Measurements from ENCODE around the gene UBL4B.

The UBL4B gene

DNA sequence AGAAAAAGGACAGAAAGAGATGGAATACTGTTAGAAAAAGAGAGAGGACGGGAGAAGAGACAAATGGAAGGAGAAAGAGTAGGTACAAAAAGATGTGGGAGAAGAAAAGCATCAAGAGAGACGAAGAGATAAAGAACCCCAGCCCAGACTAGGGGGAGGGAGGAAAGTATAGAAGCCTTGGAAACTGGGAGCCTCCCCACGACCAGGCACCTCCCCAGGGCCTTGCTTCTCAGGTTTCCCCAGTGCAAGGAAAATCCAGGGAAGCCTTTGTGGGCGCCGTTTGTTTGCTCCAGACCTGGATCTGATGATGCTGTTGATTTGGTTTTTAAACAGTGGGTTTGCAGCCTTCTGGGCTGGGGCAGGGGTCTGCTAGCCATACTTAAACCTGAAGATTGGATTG, 26.6 kb upstream of the UBL4B start:
- TF ChIP-seq, protein P1, sequence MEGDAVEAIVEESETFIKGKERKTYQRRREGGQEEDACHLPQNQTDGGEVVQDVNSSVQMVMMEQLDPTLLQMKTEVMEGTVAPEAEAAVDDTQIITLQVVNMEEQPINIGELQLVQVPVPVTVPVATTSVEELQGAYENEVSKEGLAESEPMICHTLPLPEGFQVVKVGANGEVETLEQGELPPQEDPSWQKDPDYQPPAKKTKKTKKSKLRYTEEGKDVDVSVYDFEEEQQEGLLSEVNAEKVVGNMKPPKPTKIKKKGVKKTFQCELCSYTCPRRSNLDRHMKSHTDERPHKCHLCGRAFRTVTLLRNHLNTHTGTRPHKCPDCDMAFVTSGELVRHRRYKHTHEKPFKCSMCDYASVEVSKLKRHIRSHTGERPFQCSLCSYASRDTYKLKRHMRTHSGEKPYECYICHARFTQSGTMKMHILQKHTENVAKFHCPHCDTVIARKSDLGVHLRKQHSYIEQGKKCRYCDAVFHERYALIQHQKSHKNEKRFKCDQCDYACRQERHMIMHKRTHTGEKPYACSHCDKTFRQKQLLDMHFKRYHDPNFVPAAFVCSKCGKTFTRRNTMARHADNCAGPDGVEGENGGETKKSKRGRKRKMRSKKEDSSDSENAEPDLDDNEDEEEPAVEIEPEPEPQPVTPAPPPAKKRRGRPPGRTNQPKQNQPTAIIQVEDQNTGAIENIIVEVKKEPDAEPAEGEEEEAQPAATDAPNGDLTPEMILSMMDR (conservative IDR thresholded peaks at IDR 0.05; ENCODE audit: low read depth, low read length): no peak
- no peak for DNase-seq (ENCODE audit: low read depth)
- H3K4me3 ChIP-seq (ENCODE audit: low read length): no peak overlapping the region

DNA sequence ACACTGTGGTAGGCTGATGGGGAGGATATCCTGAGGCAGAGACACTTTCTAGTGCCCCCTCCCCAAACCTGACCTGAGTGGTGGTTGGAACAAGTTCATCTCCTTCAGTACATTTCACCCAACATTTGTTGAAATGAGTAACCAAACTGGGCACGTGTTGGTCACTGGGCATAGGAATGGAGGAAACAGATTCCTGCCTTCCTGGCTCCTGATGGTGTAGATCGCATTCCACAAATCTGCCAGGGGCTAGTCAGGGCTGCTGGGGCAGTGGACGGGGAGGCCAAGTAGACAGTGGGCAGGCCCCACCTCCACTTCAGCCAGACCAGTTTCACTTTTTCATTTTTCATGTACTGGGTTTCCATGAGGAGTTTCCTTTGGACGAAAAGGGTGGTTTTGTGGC, 25.3 kb upstream of the UBL4B start:
- no peak overlapping the region for H3K4me3 ChIP-seq (ENCODE audit: low read length)
- TF ChIP-seq, protein P1 (conservative IDR thresholded peaks at IDR 0.05; ENCODE audit: low read depth, low read length): no peak
- DNase-seq (ENCODE audit: low read depth): no peak

DNA sequence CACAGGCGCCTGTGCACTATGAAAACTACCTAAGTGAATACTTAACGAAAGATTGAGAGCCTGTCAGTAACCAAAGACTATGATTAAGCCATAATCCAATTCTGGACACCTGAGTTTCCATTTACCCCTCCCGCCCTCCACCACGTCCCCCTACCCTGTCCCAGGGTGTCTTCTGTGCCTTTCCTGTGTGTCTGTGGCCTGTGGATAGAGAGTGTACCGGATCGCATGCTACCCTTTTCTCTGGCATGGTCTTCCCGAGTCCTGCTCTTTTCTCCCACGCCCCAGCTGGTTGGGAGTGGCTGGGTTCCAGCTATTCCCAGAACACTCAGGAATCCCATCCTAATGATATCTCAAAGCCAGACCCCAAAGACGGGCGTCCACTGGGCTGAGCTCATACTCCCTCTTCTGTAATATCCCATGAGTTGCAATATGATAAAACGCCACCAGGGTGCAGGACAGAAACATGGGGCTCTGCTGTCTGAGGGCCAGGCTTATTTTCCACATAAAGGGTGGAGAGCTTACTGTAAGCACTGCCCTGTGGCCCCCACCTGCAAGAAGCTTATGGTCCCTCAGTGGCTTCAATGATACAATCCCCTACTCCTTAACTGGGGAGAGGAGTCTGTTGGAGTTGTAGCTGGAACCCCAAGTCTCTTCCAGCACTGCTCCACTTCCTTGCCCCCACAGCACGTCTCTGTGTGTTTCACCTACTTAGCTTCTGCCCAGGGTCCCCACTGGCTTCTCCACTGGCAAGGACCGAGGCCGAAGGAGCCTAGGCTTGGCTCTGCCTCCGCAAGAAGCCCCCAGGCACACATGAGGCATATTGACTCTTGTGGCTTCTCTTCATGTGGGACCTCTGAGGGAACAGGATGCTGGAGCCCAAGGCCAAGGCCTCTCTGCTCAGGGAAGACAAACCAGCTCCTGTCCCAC, 24.2 kb upstream of the UBL4B start:
- no peak overlapping the region for H3K4me3 ChIP-seq (ENCODE audit: low read length)
- DNase-seq (ENCODE audit: low read depth): no peak
- TF ChIP-seq, protein P1 (conservative IDR thresholded peaks at IDR 0.05; ENCODE audit: low read depth, low read length): peak; percentile 72

DNA sequence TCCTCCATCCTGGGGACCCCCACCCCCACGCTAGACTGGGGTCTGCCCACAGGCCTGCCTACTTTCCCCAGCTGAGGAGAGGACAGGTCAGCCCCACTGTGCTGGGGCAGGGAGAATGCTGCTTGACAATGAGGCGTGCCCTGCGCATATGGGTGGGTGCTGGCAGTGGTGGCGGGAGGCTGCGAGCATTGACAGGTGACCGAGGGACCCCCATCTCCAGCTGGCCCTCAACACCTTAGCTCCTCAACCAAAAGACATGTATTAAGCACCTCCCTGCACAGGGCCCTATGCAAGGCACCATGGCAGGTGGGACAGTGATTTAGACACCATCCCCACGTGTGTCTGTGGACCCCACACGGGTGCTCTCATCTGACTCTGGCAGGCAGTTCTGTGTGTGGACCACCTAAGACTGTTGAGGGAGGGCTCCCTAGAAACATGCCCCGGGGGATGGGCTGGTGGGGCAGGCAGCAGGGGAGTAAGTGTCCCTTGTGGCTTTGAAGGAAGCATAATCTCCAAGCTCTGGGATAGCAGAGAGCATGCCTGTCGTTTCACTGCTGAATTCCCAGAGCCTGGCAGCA, 23.4 kb upstream of the UBL4B start:
- TF ChIP-seq, protein P1 (conservative IDR thresholded peaks at IDR 0.05; ENCODE audit: low read depth, low read length): no peak
- no peak for DNase-seq (ENCODE audit: low read depth)
- no peak overlapping the region for H3K4me3 ChIP-seq (ENCODE audit: low read length)

DNA sequence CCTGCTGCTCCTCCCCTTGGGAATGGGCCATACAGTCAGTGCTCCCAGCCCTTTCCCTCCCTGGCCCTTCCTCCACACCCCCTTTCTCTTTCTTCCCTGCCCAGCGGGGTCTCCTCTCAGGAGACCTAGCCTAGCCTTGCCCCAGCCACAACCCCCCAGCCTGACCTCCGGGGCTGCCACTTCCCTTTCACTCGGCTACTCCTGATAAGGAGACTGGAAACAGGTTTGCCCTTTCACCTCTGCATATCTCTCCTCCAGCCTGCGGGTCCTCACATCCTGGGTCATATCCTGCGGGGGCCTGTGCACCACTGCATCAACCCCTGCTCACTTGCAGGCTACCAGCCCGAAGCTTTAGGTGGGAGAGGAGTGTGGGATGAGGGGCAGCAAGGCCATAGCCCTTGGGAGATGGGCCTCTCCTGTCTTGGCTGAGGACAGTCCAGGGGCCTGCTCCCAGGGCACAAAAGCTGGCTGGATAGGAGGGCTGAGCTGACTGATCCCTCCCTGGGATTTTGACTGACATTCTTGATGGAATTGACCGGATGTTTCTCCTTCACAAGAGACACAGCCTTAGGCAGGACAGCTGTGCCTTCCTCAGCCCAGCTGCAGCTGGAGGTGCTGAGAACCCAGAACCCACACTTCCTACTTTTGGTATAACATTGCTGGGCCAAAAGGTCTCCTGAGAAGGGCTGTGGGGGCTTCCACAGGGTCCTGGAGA, 22.5 kb upstream of the UBL4B start:
- TF ChIP-seq, protein P1 (conservative IDR thresholded peaks at IDR 0.05; ENCODE audit: low read depth, low read length): no peak
- no peak for DNase-seq (ENCODE audit: low read depth)

DNA sequence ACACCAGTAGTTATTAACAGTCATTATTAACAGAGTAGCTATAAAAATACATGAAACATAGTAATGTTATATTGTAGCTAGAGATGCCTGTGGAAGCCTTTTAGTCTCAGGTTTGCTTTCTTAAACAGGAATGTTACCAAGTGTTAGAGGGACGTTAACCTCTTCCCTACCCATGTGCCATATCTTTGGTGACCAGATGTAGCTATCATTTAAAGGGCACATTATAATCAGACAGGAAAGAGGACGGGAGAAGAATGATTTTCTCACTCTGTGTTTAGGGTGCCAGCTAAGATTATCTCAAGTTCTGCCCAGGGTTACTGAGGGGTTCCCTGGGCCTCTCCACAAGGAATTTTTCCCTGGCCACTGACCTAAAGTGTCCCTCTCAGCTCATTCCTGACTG, 20.9 kb upstream of the UBL4B start:
- H3K4me3 ChIP-seq (ENCODE audit: low read length): no peak overlapping the region
- no peak for DNase-seq (ENCODE audit: low read depth)
- TF ChIP-seq, protein P1 (conservative IDR thresholded peaks at IDR 0.05; ENCODE audit: low read depth, low read length): no peak

More for the DNA sequence above, 22.5 kb upstream of the UBL4B start:
- H3K4me3 ChIP-seq (ENCODE audit: low read length): no peak overlapping the region

All from retinal pigment epithelial cell (primary cell).